GM12878 (cell line): ENCODE data around the gene ZDHHC11. TPM values are rescaled to one million over a fixed set of nuclear protein-coding genes. Genes with fewer than 3 reads are reported as not detected.

Source experiments
- BACH1 ChIP-seq: fragments of 450-650 bp; IDR thresholded peaks from 2 replicates; pipeline ENCODE4 v1.6.1; 2017; ENCODE audit warnings: mild to moderate bottlenecking, borderline replicate concordance
- BHLHE40 ChIP-seq, 2 experiments: fragments of 450-650 bp in 1 of 2; IDR thresholded peaks; 2 replicates each; pipeline ENCODE4 v1.6.1; 2011 to 2017; ENCODE audit warnings: low read depth in 2 of 2, borderline replicate concordance in 1 of 2, improper control_type of control experiment in 1 of 2, low read length in 1 of 2, mild to moderate bottlenecking in 1 of 2
- BMI1 ChIP-seq: fragments of 450-650 bp; IDR thresholded peaks from 2 replicates; pipeline ENCODE4 v1.6.1; 2016; ENCODE audit warnings: mild to moderate bottlenecking, moderate library complexity, borderline replicate concordance
- CBFB ChIP-seq: IDR thresholded peaks from 2 replicates; pipeline ENCODE4 v1.6.1; 2016; ENCODE audit warnings: antibody characterized with exemption, low read depth
- CHD4 ChIP-seq: fragments of 200-600 bp; sonication (generic); IDR thresholded peaks from 2 replicates; pipeline ENCODE4 v1.6.1; 2016; ENCODE audit warnings: mild to moderate bottlenecking
- ESRRA ChIP-seq: IDR thresholded peaks from 2 replicates; pipeline ENCODE4 v1.6.1; 2012; ENCODE audit warnings: mild to moderate bottlenecking, low read length, improper control_type of control experiment
- HDAC2 ChIP-seq: fragments of 200-600 bp; sonication (generic); IDR thresholded peaks from 2 replicates; pipeline ENCODE4 v1.6.1; 2017
- KLF5 ChIP-seq: fragments of 450-650 bp; IDR thresholded peaks from 2 replicates; pipeline ENCODE4 v1.6.1; 2014; ENCODE audit warnings: mild to moderate bottlenecking; ENCODE audit not compliant: partially characterized antibody
- MEF2A ChIP-seq: IDR thresholded peaks from 2 replicates; pipeline ENCODE4 v1.6.1; 2011; ENCODE audit warnings: low read depth, mild to moderate bottlenecking, low read length, moderate library complexity; ENCODE audit not compliant: insufficient read depth
- NR2C1 ChIP-seq: fragments of 450-650 bp; IDR thresholded peaks from 2 replicates; pipeline ENCODE4 v1.6.1; 2017; ENCODE audit warnings: antibody characterized with exemption, mild to moderate bottlenecking, moderate library complexity
- PAX8 ChIP-seq: fragments of 450-650 bp; IDR thresholded peaks from 2 replicates; pipeline ENCODE4 v1.6.1; 2017; ENCODE audit warnings: mild to moderate bottlenecking, moderate library complexity
- POLR2A ChIP-seq: IDR thresholded peaks from 2 replicates; pipeline ENCODE4 v1.6.1; 2011; ENCODE audit warnings: low read depth, mild to moderate bottlenecking, low read length
- POLR2AphosphoS2 ChIP-seq: IDR thresholded peaks from 2 replicates; pipeline ENCODE4 v1.6.1; 2011; ENCODE audit warnings: low read depth, mild to moderate bottlenecking, low read length, improper control_type of control experiment, moderate library complexity
- RAD51 ChIP-seq: fragments of 450-650 bp; IDR thresholded peaks from 2 replicates; pipeline ENCODE4 v1.6.1; 2016; ENCODE audit warnings: moderate library complexity, mild to moderate bottlenecking, inconsistent platforms
- RCOR1 ChIP-seq: conservative IDR thresholded peaks from 2 replicates; pipeline ENCODE4 v1.6.1; 2012; ENCODE audit warnings: low read depth, low read length, improper control_type of control experiment
- SUPT20H ChIP-seq: IDR thresholded peaks from 2 replicates; pipeline ENCODE4 v1.6.1; 2011; ENCODE audit warnings: low read depth, mild to moderate bottlenecking, low read length, moderate library complexity, borderline replicate concordance; ENCODE audit not compliant: control insufficient read depth
- SUZ12 ChIP-seq: fragments of 200-600 bp; sonication (generic); IDR thresholded peaks from one replicate; pipeline ENCODE4 v1.6.1; 2018; ENCODE audit warnings: antibody characterized with exemption, mild to moderate bottlenecking; ENCODE audit not compliant: unreplicated experiment
- polyA plus RNA-seq, 11 experiments: library from polyadenylated mRNA; depleted of rRNA in 4 of 11; unstranded in 6 of 11; stranded (reverse) in 5 of 11; fragments of >200 nt; fragmentation: Nextera tagmentation in 4 of 11; fragmentation: Illumina TruSeq in 1 of 11; extraction: Ambion mirVana in 4 of 11; extraction: Trizol in 1 of 11; gene quantifications; 1 replicate in 1 of 11; 2 replicates in 10 of 11; pipeline versions ENCODE4 v1.2.1 to v1.2.3, GENCODE V29; 2011 to 2016; ENCODE audit warnings: inconsistent platforms in 2 of 11, missing spikeins in 2 of 11, low read depth in 1 of 11
- total RNA-seq, 4 experiments: library from RNA; depleted of rRNA in 3 of 4; stranded (reverse); fragments of >200 nt in 3 of 4; fragmentation: Illumina TruSeq in 1 of 4; extraction: Trizol in 1 of 4; gene quantifications; 2 replicates each; pipeline versions ENCODE4 v1.2.1 to v1.2.3, GENCODE V29; 2013 to 2021
- TF ChIP-seq, protein P1 (sequence below): fragments of 450-650 bp; formaldehyde crosslinking; IDR thresholded peaks from 2 replicates; pipeline ENCODE4 v1.5.0; 2022; ENCODE audit warnings: mild to moderate bottlenecking, missing genetic modification characterization
- TF ChIP-seq, protein P2 (sequence below): IDR thresholded peaks from 2 replicates; pipeline ENCODE4 v1.6.1; 2012; ENCODE audit warnings: mild to moderate bottlenecking, low read depth, low read length

Gene ZDHHC11
- total and polyA plus RNA-seq, 10 of the 15 experiments (the other 5 are each of a cell fraction or from before 2014, with no cell fraction given), result 0.04 to 1.4 (median 0.30) TPM

DNA sequence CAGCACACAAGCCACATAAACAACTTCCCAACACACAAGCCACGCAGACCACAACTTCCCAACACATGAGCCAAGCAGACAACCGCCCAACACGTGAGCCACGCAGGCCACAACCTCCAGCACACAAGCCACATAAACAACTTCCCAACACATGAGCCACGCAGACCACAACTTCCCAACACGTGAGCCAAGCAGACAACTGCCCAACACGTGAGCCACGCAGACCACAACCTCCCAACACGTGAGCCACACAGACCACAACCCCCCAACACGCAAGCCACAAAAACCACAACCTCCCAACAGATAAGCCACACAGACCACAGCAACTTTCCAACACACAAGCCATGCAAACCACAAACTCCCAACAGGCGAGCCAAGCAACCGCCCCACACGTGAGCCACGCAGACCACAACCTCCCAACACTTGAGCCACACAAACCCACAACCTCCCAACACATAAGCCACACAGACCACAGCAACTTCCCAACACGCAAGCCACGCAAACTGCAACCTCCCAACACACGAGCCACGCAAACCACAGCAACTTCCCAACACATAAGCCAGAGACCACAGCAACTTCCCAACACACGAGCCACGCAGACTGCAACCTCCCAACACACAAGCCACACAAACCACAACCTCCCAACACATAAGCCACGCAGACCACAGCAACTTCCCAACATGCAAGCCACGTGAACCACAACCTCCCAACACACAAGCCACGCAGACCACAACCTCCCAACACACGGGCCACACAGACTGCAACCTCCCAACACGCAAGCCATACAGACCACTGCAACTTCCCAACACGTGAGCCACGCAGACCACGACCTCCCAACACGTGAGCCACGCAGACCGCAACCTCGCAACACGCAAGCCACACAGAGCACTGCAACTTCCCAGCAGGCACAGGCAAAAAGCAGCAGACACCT, 31.7 kb upstream of the ZDHHC11 start (continued):
- TF ChIP-seq ESRRA (no peak), MEF2A (no peak), POLR2A (no peak; the same call in 1 of the 2 replicates), BHLHE40 (IDR thresholded peaks at IDR 0.05; ENCODE audit: borderline replicate concordance in 1 of 2, low read depth in 2 of 2, low read length in 1 of 2) (peak; percentile 38 to 53; a peak in 3 of 4 replicates), PAX8 (no peak), HDAC2 (no peak), KLF5 (no peak), CBFB (0 out of 2 replicates have a peak, but pooled peaks have one; percentile 44), SUPT20H (no peak), RAD51 (no peak), RCOR1 (no peak), NR2C1 (no peak), BMI1 (no peak), CHD4 (no peak), SUZ12 (no peak), POLR2AphosphoS2 (no peak), BACH1 (no peak)
- TF ChIP-seq, protein P1, sequence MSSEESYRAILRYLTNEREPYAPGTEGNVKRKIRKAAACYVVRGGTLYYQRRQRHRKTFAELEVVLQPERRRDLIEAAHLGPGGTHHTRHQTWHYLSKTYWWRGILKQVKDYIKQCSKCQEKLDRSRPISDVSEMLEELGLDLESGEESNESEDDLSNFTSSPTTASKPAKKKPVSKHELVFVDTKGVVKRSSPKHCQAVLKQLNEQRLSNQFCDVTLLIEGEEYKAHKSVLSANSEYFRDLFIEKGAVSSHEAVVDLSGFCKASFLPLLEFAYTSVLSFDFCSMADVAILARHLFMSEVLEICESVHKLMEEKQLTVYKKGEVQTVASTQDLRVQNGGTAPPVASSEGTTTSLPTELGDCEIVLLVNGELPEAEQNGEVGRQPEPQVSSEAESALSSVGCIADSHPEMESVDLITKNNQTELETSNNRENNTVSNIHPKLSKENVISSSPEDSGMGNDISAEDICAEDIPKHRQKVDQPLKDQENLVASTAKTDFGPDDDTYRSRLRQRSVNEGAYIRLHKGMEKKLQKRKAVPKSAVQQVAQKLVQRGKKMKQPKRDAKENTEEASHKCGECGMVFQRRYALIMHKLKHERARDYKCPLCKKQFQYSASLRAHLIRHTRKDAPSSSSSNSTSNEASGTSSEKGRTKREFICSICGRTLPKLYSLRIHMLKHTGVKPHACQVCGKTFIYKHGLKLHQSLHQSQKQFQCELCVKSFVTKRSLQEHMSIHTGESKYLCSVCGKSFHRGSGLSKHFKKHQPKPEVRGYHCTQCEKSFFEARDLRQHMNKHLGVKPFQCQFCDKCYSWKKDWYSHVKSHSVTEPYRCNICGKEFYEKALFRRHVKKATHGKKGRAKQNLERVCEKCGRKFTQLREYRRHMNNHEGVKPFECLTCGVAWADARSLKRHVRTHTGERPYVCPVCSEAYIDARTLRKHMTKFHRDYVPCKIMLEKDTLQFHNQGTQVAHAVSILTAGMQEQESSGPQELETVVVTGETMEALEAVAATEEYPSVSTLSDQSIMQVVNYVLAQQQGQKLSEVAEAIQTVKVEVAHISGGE (CRISPR knock-in tag), result no peak
- TF ChIP-seq, protein P2, sequence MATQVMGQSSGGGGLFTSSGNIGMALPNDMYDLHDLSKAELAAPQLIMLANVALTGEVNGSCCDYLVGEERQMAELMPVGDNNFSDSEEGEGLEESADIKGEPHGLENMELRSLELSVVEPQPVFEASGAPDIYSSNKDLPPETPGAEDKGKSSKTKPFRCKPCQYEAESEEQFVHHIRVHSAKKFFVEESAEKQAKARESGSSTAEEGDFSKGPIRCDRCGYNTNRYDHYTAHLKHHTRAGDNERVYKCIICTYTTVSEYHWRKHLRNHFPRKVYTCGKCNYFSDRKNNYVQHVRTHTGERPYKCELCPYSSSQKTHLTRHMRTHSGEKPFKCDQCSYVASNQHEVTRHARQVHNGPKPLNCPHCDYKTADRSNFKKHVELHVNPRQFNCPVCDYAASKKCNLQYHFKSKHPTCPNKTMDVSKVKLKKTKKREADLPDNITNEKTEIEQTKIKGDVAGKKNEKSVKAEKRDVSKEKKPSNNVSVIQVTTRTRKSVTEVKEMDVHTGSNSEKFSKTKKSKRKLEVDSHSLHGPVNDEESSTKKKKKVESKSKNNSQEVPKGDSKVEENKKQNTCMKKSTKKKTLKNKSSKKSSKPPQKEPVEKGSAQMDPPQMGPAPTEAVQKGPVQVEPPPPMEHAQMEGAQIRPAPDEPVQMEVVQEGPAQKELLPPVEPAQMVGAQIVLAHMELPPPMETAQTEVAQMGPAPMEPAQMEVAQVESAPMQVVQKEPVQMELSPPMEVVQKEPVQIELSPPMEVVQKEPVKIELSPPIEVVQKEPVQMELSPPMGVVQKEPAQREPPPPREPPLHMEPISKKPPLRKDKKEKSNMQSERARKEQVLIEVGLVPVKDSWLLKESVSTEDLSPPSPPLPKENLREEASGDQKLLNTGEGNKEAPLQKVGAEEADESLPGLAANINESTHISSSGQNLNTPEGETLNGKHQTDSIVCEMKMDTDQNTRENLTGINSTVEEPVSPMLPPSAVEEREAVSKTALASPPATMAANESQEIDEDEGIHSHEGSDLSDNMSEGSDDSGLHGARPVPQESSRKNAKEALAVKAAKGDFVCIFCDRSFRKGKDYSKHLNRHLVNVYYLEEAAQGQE, result no peak
